Central memory CD8-positive, alpha-beta T cell (primary cell): Measurements from ENCODE around the gene GJD3.

Experiments used
- ATAC-seq: fragments of 150-1000 bp; cut with Tn5 transposase; replicated peaks from 2 replicates; pipeline ENCODE4 v1.10.0; 2022; ENCODE audit warnings: mild to moderate bottlenecking, moderate FRiP score, moderate number of reproducible peaks; ENCODE audit not compliant: poor library complexity, severe bottlenecking; ENCODE audit errors: extremely low read depth
- DNase-seq, 2 donors: peaks; one replicate each; pipeline ENCODE4 v3.0.0; 2021; ENCODE audit warnings: low spot score in 2 of 2
- H3K27ac Mint-ChIP-seq: one replicate; pipeline ENCODE4 v1.8.0; 2022; ENCODE audit warnings: low read depth, mild to moderate bottlenecking, moderate library complexity, mixed read lengths
- H3K27me3 Mint-ChIP-seq: one replicate; pipeline ENCODE4 v1.8.0; 2022; ENCODE audit warnings: mixed read lengths
- H3K36me3 Mint-ChIP-seq: one replicate; pipeline ENCODE4 v1.8.0; 2022; ENCODE audit warnings: mild to moderate bottlenecking, moderate library complexity, mixed read lengths; ENCODE audit not compliant: insufficient read depth
- H3K4me1 Mint-ChIP-seq: one replicate; pipeline ENCODE4 v1.8.0; 2022; ENCODE audit warnings: mixed read lengths
- H3K4me3 Mint-ChIP-seq: one replicate; pipeline ENCODE4 v1.8.0; 2022; ENCODE audit warnings: mild to moderate bottlenecking, moderate library complexity, mixed read lengths
- H3K9me3 Mint-ChIP-seq: one replicate; pipeline ENCODE4 v1.8.0; 2022; ENCODE audit warnings: mixed read lengths

GJD3 gene

DNA sequence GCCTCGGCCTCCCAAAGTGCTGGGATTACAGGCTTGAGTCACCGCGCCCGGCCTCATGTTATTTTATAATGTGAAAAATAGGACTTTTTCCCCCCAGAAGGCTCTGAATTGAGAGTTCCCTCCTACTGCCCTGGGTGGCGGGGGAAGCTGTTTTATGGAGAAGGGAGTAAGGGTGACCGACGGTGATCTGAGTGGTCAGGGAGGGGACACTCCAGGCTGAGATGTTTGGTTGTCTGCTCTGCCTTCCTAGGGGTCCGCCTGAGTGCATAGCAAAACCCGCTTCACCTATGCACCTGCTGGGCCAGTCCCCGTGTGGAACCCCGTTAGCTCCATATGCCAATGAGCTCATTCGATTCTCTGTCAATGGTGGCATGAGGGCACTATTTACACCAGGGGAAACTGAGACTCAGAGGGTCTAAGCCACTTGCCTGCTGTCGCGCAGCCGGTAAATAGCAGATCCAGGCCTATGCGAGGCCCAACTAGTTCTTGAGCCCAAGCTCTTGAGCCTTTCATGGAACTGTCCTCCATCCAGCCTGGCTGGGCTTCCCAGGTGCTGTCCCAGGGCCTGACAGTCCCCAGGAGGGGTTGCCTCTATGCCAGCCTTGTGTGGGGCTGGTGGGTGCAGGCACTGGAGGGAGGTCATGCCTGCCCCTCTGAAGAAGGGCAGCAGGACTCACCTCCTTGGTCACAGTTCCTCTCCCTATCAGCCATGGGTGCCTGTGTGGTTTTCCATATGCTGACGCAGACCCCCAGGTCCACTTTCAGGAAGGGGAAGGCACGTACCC, 1.7 kb upstream of the GJD3 start:
- Mint-ChIP-seq H3K27ac (no peak overlapping the region), H3K27me3 (peaks cover 4% of the 10 kb centered on the region), H3K4me3 (no peak overlapping the region), H3K9me3 (no peaks in the 10 kb centered on the region), H3K36me3 (peaks cover 2% of the 10 kb centered on the region), H3K4me1 (peaks cover 16% of the 10 kb centered on the region)
- ATAC-seq (no peak), DNase-seq (no peak)

DNA sequence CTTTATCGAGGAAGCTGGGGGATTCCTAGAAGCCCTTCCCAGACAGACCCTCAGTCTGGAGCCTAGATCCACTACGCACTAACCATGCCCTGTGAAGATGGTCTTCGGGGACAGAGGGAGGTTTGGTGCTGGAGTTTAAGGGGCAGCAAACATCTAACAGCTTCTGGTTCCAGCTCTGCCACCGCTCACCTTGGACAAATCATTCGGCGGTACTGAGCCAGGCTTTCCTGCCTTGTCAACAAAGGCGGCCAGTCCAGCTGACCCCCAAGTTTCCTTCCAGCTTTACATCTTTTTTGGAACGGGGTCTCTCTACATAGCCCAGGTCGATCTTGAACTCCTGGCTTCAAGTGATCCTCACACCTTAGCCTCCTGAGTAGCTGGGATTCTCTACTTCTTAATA, 369 bp upstream of the GJD3 start:
- Mint-ChIP-seq H3K36me3 (peaks cover 1% of the 10 kb centered on the region), H3K4me3 (no peak overlapping the region), H3K27ac (no peak overlapping the region), H3K27me3 (peaks cover 12% of the 10 kb centered on the region), H3K4me1 (peaks cover 13% of the 10 kb centered on the region), H3K9me3 (no peaks in the 10 kb centered on the region)
- DNase-seq (no peak), ATAC-seq (no peak)

DNA sequence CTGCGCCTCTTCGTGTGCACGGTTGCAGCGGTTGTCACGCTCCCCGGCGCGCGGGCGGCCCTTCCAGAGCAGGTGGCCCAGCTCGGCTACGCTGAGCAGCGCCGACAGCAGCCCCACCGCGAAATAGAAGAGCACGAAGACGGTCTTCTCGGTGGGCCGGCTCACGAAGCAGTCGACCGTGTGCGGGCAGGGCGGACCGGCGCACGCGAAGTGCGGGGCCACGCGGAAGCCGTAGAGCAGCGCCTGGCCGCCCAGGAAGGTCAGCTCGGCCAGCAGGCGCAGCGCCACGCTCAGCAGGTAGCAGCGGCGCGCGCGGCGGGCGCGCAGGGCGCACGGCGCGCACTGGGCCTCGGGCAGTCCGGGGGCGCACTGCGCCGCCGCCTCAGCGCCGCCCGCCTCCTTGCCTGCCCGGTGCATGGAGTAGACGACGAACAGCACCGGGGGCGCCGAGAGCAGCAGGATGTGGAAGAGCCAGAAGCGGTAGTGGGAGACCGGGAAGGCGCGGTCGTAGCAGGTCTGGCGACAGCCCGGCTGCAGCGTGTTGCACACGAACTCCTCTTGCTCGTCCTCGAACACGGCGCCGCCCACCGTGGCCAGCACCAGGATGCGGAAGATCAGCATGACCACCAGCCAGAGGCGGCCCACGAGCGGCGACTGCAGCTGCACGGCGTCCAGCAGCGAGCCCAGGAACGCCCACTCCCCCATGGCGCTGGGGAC, 1.3 kb downstream of the GJD3 start:
- no peaks in the 10 kb centered on the region for H3K9me3 Mint-ChIP-seq
- no peak overlapping the region for H3K27ac Mint-ChIP-seq
- DNase-seq (no peak), ATAC-seq (peak; percentile 56)
- H3K27me3 Mint-ChIP-seq: peaks cover 12% of the 10 kb centered on the region
- H3K36me3 Mint-ChIP-seq: peaks cover 1% of the 10 kb centered on the region
- peaks cover 18% of the 10 kb centered on the region for H3K4me1 Mint-ChIP-seq
- H3K4me3 Mint-ChIP-seq: peak overlapping the region; percentile 74

DNA sequence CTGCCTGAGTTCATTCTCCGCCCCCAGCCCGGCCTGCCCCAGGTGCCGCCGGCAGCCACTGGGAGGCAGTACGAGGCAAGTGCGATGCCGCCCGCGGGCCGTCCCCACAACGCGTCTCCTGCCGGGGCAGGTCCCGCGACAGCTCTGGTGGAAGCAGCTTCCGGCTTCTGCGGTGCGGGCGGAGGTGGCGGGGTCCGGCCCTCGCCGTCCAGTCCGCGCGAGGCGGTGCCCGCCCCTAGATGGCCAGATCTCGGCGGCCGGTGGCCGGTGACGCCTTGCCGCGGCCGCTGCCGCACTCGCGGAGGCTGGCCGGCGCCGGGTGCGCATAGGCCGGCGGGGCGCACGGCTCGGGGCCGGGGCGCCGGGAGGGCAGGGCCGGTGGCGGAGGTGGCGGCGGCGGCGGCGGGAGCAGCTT, 1.8 kb downstream of the GJD3 start:
- H3K27ac Mint-ChIP-seq: no peak overlapping the region

DNA sequence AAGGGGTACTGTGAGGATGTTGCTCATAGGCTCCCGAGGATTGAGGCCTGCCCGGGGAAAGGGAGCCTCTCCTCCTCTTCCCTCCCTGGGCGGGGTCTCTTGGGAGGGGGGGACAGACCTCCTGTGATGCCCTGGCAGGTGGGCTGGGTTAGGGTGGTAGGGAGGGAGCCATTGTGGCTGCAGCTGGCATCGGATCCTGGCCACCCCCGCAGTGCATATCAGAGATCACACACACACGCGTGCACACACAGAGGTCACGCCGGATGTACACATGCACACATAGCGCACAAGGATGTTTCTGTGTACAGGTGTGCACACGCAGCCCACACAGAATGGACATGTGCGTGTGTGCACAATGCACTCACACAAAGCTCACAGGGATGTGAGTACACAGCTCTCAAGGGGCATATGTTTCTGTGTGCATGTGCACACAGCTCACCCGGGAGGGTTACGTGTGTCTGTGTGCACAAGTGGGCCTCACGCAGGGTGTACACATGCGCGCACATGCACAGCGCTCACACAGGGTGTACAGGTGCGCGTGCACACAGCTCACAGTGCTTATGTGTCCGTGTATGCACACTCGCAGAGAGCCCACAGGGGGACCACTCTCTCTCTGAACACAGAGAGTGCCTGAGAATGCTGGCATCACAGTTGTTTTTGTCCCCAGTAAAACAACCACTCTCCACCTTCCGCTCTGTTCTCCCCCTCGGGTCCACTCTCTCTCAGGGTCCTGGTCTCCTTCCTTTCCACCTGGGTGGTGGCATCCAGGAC, 2.4 kb downstream of the GJD3 start:
- H3K27ac Mint-ChIP-seq: no peak overlapping the region
- peak overlapping the region; percentile 74 for H3K4me3 Mint-ChIP-seq
- H3K4me1 Mint-ChIP-seq: peaks cover 21% of the 10 kb centered on the region
- H3K9me3 Mint-ChIP-seq: no peaks in the 10 kb centered on the region
- peaks cover 1% of the 10 kb centered on the region for H3K36me3 Mint-ChIP-seq
- peak; percentile 8 for ATAC-seq
- peaks cover 12% of the 10 kb centered on the region for H3K27me3 Mint-ChIP-seq
- DNase-seq: no peak

More for the DNA sequence above, 1.8 kb downstream of the GJD3 start:
- ATAC-seq: peak; percentile 80
- Mint-ChIP-seq H3K4me1 (peaks cover 21% of the 10 kb centered on the region), H3K27me3 (peaks cover 12% of the 10 kb centered on the region), H3K4me3 (peak overlapping the region; percentile 74), H3K36me3 (peaks cover 1% of the 10 kb centered on the region), H3K9me3 (no peaks in the 10 kb centered on the region)
- peak; percentile 61 to 70 for DNase-seq

DNA sequence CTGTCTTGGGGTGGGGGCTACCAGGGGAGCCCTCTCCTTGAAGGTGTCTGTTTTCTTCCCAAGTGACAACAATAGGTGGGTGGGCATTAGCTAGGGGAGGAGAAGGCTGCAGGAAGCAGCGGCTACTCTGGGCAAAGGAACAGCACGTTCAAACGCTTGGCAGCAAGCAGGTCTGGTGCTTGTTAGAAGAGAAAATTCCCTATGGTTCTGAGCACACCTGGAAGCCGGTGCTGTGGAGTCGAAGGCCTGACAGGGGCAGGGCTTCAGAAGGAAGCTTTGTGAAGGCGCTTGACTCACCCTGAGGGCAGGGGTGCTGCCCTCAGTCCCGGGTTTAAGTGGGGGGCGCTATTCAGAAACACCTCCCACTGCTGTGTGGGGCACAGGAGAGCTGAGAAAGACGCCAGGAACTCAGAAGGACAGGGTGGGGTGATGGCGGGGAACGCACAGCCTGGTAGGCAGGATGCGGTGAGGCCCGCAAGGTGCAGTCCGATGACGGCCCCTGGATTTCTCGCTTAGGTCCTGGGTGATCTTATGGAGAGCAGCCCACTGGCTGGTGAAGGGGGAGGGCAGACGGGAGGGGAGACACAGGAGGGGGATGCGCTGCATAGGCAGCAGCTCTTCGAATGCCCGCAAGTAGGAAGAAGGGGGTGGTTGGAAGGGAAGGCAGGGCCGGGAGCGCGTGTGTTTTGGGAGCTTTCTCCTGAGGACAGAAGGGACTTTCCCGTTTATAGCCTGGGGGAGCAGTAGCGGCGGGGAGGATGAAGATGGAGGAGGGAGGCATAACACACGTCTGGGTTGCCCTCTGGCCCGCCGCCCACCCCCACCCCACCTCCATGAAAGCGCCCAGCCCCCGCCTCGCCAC, 3.2 kb downstream of the GJD3 start:
- Mint-ChIP-seq H3K9me3 (no peaks in the 10 kb centered on the region), H3K4me3 (peak overlapping the region; percentile 65), H3K27ac (no peak overlapping the region), H3K4me1 (peaks cover 21% of the 10 kb centered on the region), H3K36me3 (peaks cover 1% of the 10 kb centered on the region), H3K27me3 (peaks cover 12% of the 10 kb centered on the region)
- no peak for ATAC-seq
- DNase-seq: no peak

DNA sequence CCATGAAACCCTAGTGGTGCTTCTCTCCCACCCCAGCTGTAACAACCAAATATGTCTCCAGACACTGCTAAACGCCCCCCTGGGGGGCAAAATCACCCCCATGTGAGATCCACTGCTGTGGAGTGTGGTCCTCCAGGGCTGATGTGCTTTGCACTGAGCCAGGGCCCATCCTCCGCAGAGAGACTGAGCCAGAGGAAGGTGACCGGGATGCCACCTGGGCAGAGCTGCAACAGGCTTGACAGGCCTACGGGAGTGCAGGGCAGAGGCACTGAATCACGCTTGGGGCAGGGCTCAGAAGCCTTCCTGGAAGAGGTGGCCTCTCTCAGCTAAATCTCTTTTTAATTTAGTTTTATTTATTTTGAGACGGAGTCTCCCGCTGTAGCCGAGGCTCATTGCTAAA, 4.4 kb downstream of the GJD3 start:
- peaks cover 21% of the 10 kb centered on the region for H3K4me1 Mint-ChIP-seq
- DNase-seq (no peak), ATAC-seq (no peak)
- no peak overlapping the region for H3K27ac Mint-ChIP-seq
- H3K36me3 Mint-ChIP-seq: peaks cover 3% of the 10 kb centered on the region
- H3K9me3 Mint-ChIP-seq: no peaks in the 10 kb centered on the region
- peaks cover 12% of the 10 kb centered on the region for H3K27me3 Mint-ChIP-seq
- H3K4me3 Mint-ChIP-seq: no peak overlapping the region

DNA sequence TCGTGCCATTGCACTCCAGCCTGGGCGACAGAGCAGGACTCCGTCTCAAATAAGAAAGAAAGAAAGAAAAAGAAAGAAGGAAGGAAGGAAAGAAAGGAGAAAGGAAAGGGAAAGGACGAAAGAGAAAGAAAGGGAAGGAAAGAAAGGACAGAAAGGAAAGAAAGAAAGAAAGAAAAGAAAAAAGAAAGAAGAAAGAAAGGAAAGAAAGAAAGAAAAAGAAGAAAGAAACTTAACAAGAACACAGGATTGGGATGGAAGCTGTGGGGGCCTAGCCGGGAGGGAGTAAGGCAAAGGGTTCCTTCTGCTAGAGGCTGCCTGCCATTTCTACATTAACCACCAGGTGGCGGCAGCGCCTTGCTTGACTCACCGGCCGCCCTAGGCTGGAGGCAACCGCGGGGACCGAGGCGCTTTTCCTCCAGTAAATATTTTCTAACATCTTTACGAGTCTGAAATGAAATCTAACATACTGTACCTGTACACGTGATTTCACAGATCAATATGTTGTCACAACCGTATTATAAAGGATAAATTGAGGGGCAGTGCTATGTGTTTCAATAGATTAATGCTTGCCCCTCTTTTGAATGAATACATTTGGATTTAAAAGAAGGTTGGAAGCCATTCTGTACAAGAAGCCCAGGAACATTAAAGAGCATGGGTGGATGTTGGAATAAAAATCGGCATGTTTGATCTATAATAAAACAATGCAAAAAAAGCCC, 6.1 kb downstream of the GJD3 start:
- DNase-seq: peak; percentile 82 to 90
- ATAC-seq: peak; percentile 59
- peaks cover 19% of the 10 kb centered on the region for H3K4me1 Mint-ChIP-seq
- H3K4me3 Mint-ChIP-seq: no peak overlapping the region
- peaks cover 12% of the 10 kb centered on the region for H3K27me3 Mint-ChIP-seq
- no peaks in the 10 kb centered on the region for H3K9me3 Mint-ChIP-seq
- peak overlapping the region; percentile 66 for H3K27ac Mint-ChIP-seq
- H3K36me3 Mint-ChIP-seq: peaks cover 9% of the 10 kb centered on the region

DNA sequence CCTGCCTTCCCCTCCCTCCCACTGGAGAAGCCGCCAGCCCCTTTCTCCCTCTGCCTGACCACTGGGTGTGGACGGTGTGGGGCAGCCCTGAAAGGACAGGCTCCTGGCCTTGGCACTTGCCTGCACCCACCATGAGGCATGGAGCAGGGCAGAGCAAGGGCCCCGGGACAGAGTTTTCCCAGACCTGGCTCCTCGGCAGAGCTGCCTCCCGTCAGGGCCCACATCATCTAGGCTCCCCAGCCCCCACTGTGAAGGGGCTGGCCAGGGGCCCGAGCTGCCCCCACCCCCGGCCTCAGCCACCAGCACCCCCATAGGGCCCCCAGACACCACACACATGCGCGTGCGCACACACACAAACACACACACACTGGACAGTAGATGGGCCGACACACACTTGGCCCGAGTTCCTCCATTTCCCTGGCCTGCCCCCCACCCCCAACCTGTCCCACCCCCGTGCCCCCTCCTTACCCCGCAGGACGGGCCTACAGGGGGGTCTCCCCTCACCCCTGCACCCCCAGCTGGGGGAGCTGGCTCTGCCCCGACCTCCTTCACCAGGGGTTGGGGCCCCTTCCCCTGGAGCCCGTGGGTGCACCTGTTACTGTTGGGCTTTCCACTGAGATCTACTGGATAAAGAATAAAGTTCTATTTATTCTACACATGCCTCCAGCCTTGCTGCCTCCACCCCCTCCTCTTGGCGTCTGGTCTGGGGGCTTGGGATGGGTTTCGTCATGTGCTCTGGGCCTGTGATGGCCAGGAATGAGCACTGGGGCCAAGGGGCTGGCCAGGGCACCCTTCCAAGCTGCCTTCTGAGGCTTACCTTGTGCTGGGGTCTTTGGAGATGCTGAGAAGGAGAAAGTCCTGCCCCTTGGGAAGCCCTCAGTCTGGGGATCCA, 7.3 kb downstream of the GJD3 start:
- Mint-ChIP-seq H3K36me3 (peaks cover 15% of the 10 kb centered on the region), H3K27me3 (peaks cover 12% of the 10 kb centered on the region), H3K27ac (peak overlapping the region; percentile 66), H3K4me1 (peaks cover 19% of the 10 kb centered on the region), H3K9me3 (no peaks in the 10 kb centered on the region), H3K4me3 (no peak overlapping the region)
- DNase-seq (no peak), ATAC-seq (no peak)

DNA sequence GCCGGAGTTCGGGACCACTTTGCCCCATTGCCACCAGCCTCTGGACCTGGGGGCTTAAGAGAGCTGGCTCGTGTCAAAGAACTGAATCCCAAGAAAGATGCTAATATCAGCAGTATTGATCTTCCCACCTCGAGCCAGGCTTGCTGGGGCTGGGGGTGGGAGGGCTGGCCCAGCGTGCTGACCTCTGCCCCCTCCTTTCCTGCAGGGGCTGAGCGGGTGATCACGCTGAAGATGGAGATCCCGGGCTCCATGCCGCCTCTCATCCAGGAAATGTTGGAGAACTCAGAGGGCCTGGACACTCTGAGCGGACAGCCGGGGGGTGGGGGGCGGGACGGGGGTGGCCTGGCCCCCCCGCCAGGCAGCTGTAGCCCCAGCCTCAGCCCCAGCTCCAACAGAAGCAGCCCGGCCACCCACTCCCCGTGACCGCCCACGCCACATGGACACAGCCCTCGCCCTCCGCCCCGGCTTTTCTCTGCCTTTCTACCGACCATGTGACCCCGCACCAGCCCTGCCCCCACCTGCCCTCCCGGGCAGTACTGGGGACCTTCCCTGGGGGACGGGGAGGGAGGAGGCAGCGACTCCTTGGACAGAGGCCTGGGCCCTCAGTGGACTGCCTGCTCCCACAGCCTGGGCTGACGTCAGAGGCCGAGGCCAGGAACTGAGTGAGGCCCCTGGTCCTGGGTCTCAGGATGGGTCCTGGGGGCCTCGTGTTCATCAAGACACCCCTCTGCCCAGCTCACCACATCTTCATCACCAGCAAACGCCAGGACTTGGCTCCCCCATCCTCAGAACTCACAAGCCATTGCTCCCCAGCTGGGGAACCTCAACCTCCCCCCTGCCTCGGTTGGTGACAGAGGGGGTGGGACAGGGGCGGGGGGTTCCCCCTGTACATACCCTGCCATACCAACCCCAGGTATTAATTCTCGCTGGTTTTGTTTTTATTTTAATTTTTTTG, 8.5 kb downstream of the GJD3 start:
- ATAC-seq (no peak), DNase-seq (no peak)
- peaks cover 18% of the 10 kb centered on the region for H3K4me1 Mint-ChIP-seq
- H3K9me3 Mint-ChIP-seq: no peaks in the 10 kb centered on the region
- peaks cover 7% of the 10 kb centered on the region for H3K27me3 Mint-ChIP-seq
- no peak overlapping the region for H3K27ac Mint-ChIP-seq
- no peak overlapping the region for H3K4me3 Mint-ChIP-seq
- H3K36me3 Mint-ChIP-seq: peaks cover 23% of the 10 kb centered on the region
